COLO668 (cell line): ENCODE measurements around the gene MAGEH1.
"Not testable (repeated sequence)": the region's sequence is repeated elsewhere in the genome, so short reads cannot be mapped to it uniquely, and the experiment has no call there.

Experiments
- DNase-seq: peaks from one replicate; lab custom pipeline; 2025; ENCODE audit not compliant: unreplicated experiment; lab: John Stamatoyannopoulos, UW

The MAGEH1 gene

GRCh38 chrX:55451990-55452832 is at the start of gene MAGEH1:
TSS of gene MAGEH1 (plus strand) at chrX:55452127. CDS start at chrX:55452375, 248 bp downstream.
- DNase-seq = peak; percentile 44

- DNase-seq = not testable (repeated sequence)
Observed at GRCh38 chrX:55427079-55427478, 24.8 kb upstream of the MAGEH1 start.

- DNase-seq = not testable (repeated sequence)
Observed at GRCh38 chrX:55443468-55443867, 8.5 kb upstream of the MAGEH1 start.

- no peak for DNase-seq
Observed at GRCh38 chrX:55450259-55450658, 1.7 kb upstream of the MAGEH1 start.

GRCh38 chrX:55451141-55451540 is 786 bp upstream of the MAGEH1 start:
- DNase-seq = no peak

GRCh38 chrX:55451626-55451989 is 319 bp upstream of the MAGEH1 start:
- no peak for DNase-seq

- no peak for DNase-seq
Observed at GRCh38 chrX:55452833-55453124, 852 bp downstream of the MAGEH1 start.

GRCh38 chrX:55455708-55456107 is 3.8 kb downstream of the MAGEH1 start:
- not testable (repeated sequence) for DNase-seq

- DNase-seq = not testable (repeated sequence)
Observed at GRCh38 chrX:55459426-55459825, 7.5 kb downstream of the MAGEH1 start.

- DNase-seq = not testable (repeated sequence)
Observed at GRCh38 chrX:55459926-55460325, 8.0 kb downstream of the MAGEH1 start.

- DNase-seq = not testable (repeated sequence)
Observed at GRCh38 chrX:55464050-55464449, 12.1 kb downstream of the MAGEH1 start.

- not testable (repeated sequence) for DNase-seq
Observed at GRCh38 chrX:55465108-55465507, 13.2 kb downstream of the MAGEH1 start.

- not testable (repeated sequence) for DNase-seq
Observed at GRCh38 chrX:55465791-55466190, 13.9 kb downstream of the MAGEH1 start.

GRCh38 chrX:55479956-55480355 is 28.0 kb downstream of the MAGEH1 start:
- DNase-seq = not testable (repeated sequence)

GRCh38 chrX:55480390-55481062 is 28.6 kb downstream of the MAGEH1 start:
- DNase-seq = no peak

GRCh38 chrX:55484948-55485347 is 33.0 kb downstream of the MAGEH1 start:
- no peak for DNase-seq

- no peak for DNase-seq
Observed at GRCh38 chrX:55486736-55487135, 34.8 kb downstream of the MAGEH1 start.

GRCh38 chrX:55487143-55487542 is 35.2 kb downstream of the MAGEH1 start:
- DNase-seq = no peak

- no peak for DNase-seq
Observed at GRCh38 chrX:55488006-55488592, 36.2 kb downstream of the MAGEH1 start.

GRCh38 chrX:55488593-55489313 is 36.8 kb downstream of the MAGEH1 start:
- no peak for DNase-seq

GRCh38 chrX:55489314-55490009 is 37.5 kb downstream of the MAGEH1 start, which contains the start of gene USP51:
TSS of gene USP51 (minus strand) at chrX:55489848. CDS start at chrX:55488939, 909 bp downstream.
- DNase-seq = no peak
